Lower leg skin (tissue), 4 donors: Measurements from ENCODE around the gene PSAT1. TPM values are rescaled to one million over a fixed set of nuclear protein-coding genes. Genes with fewer than 3 reads are reported as not detected.
A peak's percentile ranks its signal among the peaks of the same experiment; 100 is the strongest.
"Not testable (repeated sequence)": the region's sequence is repeated elsewhere in the genome, so short reads cannot be mapped to it uniquely, and the experiment has no call there.

Experiments
- DNase-seq, 2 donors: peaks; one replicate each; pipeline ENCODE4 v3.0.0-alpha.2; 2019; ENCODE audit warnings: low spot score in 2 of 2
- H3K4me3 ChIP-seq: fragments of 200-600 bp; sonication (generic); 2 replicates; pipeline ENCODE4 v1.5.1; 2017; ENCODE audit warnings: mild to moderate bottlenecking, low read depth; ENCODE audit not compliant: poor library complexity, severe bottlenecking
- CTCF ChIP-seq, 3 donors: fragments of 450-650 bp; IDR thresholded peaks; one replicate each; pipeline ENCODE4 v1.5.1; 2016; ENCODE audit warnings: antibody characterized with exemption in 3 of 3, mild to moderate bottlenecking in 3 of 3, moderate library complexity in 2 of 3
- POLR2A ChIP-seq, 2 donors: fragments of 450-650 bp; IDR thresholded peaks; one replicate each; pipeline ENCODE4 v1.6.1; 2016 to 2017; ENCODE audit warnings: antibody characterized with exemption in 2 of 2, mild to moderate bottlenecking in 1 of 2, moderate library complexity in 1 of 2
- WGBS, 2 donors: methylation state at CpG; one replicate each; pipeline ENCODE4 v1.1.5; 2018; 5-methylcytosine and 5-hydroxymethylcytosine counted together
- intact Hi-C: fragments of 100-400 bp; cut with DNase I; formaldehyde crosslinking; loops from one replicate; pipeline ENCODE4 v1.15.0; 2023; ENCODE audit warnings: low total_unique reads
- total RNA-seq, 4 donors: library from RNA; depleted of rRNA; stranded (reverse); fragments of >200 nt; gene quantifications; one replicate each; pipeline ENCODE4 v1.1.0, GENCODE V29; 2016

Gene PSAT1
- total RNA-seq, 4 donors from 2014 or later = 50.2 to 106 (median 75.3) TPM

- H3K4me3 ChIP-seq = no peak overlapping the region
- intact Hi-C loops = no loop called here
- no peak for DNase-seq
- TF ChIP-seq POLR2A (IDR thresholded peaks at IDR 0.05) (no peak), CTCF (IDR thresholded peaks at IDR 0.05) (no peak)
- 40 to 43% methylated on average over 5 of the region's 5 CpGs for WGBS, 2 donors
Measured at GRCh38 chr9:78278177-78278777, 18.6 kb upstream of the PSAT1 start.

DNA sequence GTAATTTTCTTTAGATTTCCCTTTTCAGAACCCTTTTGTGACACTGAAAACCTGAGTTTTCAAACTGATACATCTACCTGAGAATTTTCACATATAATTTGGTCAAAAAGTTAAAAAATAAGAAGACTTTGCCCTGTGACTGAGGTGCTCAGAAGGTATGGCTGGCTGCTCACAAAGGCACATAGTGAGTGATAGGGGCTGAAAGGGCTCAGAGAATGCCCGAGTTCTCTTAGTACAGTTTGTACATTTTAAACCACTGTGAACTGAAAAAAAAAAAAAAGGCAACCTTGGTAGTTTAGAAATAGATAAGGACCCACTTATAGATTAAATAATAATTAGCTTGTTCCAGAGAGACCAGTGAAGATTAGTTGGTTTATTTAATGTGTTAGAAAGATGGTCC is 18.1 kb upstream of the PSAT1 start:
- no peak for DNase-seq
- TF ChIP-seq POLR2A (IDR thresholded peaks at IDR 0.05) (no peak), CTCF (IDR thresholded peaks at IDR 0.05) (no peak)
- intact Hi-C loops = no loop called here
- WGBS, 2 donors = 68 to 95% methylated on average over 1 of the region's 1 CpG
- H3K4me3 ChIP-seq = no peak overlapping the region

DNA sequence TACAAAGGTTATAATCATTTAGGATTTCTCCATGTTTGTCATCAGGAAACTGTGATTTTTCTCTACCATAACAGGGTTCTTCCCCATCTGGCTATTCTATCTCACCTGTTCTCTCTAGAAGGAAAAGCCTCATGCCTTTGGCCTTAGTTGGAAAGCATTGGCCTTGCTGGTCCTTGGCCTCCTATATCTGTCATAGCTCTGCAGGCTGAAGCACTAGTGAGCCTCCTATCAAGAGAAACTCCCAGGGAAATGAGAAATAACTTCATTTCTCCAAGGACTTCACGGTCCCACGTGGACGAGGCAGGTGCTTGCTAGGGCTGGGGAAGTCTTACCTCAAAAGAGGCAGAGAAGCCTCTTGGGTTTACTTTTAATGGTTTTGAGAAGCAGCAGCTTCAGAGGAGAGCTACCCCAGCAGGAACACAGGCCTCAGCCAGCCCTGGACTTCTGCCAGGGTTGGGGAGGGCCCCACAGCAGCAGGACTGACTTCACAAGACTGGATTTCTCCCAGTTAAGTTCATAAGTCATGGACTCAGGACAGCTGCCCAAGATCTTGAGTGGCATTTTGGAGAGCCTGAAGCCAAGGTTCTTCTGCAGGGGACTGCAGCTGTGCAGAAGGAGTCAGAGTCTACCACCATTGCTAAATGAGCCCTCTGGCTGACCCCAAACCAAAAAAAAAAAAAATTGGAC is 15.8 kb upstream of the PSAT1 start:
- DNase-seq = no peak
- WGBS, 2 donors = 59 to 74% methylated on average over 3 of the region's 3 CpGs
- intact Hi-C loops = no loop called here
- no peak overlapping the region for H3K4me3 ChIP-seq
- TF ChIP-seq POLR2A (IDR thresholded peaks at IDR 0.05) = no peak
- no peak for TF ChIP-seq CTCF (IDR thresholded peaks at IDR 0.05)

DNA sequence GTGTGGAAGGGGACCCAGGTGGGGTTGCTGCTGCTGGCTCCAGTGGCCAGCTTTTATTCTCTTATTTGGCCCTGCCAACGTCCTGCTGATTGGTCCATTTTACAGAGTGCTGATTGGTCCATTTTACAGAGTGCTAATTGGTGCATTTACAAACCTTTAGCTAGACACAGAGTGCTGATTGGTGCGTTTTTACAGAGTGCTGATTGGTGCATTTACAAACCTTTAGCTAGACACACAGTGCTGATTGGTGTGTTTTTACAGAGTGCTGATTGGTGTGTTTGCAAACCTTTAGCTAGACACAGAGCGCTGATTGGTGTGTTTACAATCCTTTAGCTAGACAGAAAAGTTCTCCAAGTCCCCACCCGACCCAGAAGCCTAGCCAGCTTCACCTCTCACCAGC is 12.7 kb upstream of the PSAT1 start:
- H3K4me3 ChIP-seq, DNase-seq, intact Hi-C loops: not testable (repeated sequence)
- WGBS, 2 donors = 94 to 96% methylated on average over 4 of the region's 4 CpGs

GRCh38 chr9:78286125-78286524 is 10.8 kb upstream of the PSAT1 start:
- no peak for DNase-seq
- no peak for TF ChIP-seq CTCF (IDR thresholded peaks at IDR 0.05)
- no peak for TF ChIP-seq POLR2A (IDR thresholded peaks at IDR 0.05)
- intact Hi-C loops = no loop called here
- H3K4me3 ChIP-seq = no peak overlapping the region

DNA sequence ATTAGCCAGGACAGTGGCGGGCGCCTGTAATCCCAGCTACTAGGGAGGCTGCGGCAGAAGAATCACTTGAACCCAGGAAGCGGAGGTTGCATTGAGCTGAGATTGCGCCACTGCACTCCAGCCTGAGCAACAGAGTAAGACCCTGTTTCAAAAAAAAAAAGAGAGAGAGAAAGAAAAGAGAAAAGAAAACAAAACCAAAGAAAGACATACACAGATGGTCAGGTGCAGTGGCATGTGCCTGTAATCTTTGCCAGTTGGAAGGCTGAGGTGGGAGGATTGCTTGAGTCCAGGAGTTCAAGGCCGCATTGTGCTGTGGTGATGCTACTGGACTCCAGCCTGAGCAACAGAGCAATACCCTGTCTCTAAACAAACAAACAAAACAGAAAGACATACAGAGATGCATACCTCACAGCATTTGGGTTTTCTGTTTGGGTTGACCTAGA is 10.0 kb upstream of the PSAT1 start:
- DNase-seq = no peak
- intact Hi-C loops = no loop called here

More for the DNA sequence above, 10.0 kb upstream of the PSAT1 start:
- TF ChIP-seq POLR2A (IDR thresholded peaks at IDR 0.05) (no peak), CTCF (IDR thresholded peaks at IDR 0.05) (peak in 1 of 3 donors; percentile 12)
- WGBS, 2 donors = 98% methylated on average over 6 of the region's 6 CpGs
- H3K4me3 ChIP-seq = no peak overlapping the region
